ENCODE measurements around the gene MRNIP. TPM values are rescaled to one million over a fixed set of nuclear protein-coding genes. Genes with fewer than 3 reads are reported as not detected.

Gene MRNIP
- polyA plus RNA-seq, 4 donors, result 29.6 to 36.5 (median 30.9) TPM

- DNase-seq (ENCODE audit: low read depth in 4 of 4, low spot score in 3 of 4), result no peak
Measured at GRCh38 chr5:179890751-179891682, 32.4 kb upstream of the MRNIP start.

- no peak for DNase-seq (ENCODE audit: low read depth in 4 of 4, low spot score in 3 of 4)
Measured at GRCh38 chr5:179889885-179890284, 31.3 kb upstream of the MRNIP start.

GRCh38 chr5:179887802-179888201, 29.2 kb upstream of the MRNIP start:
- no peak for DNase-seq (ENCODE audit: low read depth in 4 of 4, low spot score in 3 of 4)

- DNase-seq (ENCODE audit: low read depth in 4 of 4, low spot score in 3 of 4), result no peak
Measured at GRCh38 chr5:179887095-179887494, 28.5 kb upstream of the MRNIP start.

- DNase-seq (ENCODE audit: low read depth in 4 of 4, low spot score in 3 of 4), result no peak
Measured at GRCh38 chr5:179886190-179886911, 27.7 kb upstream of the MRNIP start.

GRCh38 chr5:179885491-179886090, 27.0 kb upstream of the MRNIP start:
- DNase-seq (ENCODE audit: low read depth in 4 of 4, low spot score in 3 of 4), result no peak

- DNase-seq (ENCODE audit: low read depth in 4 of 4, low spot score in 3 of 4), result no peak
Measured at GRCh38 chr5:179883163-179883562, 24.5 kb upstream of the MRNIP start.

- no peak for DNase-seq (ENCODE audit: low read depth in 4 of 4, low spot score in 3 of 4)
Measured at GRCh38 chr5:179882338-179882737, 23.7 kb upstream of the MRNIP start.

GRCh38 chr5:179880848-179881590, 22.4 kb upstream of the MRNIP start:
- DNase-seq (ENCODE audit: low read depth in 4 of 4, low spot score in 3 of 4), result no peak

GRCh38 chr5:179880066-179880650, 21.5 kb upstream of the MRNIP start:
- DNase-seq (ENCODE audit: low read depth in 4 of 4, low spot score in 3 of 4), result no peak

GRCh38 chr5:179879690-179880010, 21.0 kb upstream of the MRNIP start:
- no peak for DNase-seq (ENCODE audit: low read depth in 4 of 4, low spot score in 3 of 4)

- DNase-seq (ENCODE audit: low read depth in 4 of 4, low spot score in 3 of 4), result no peak
Measured at GRCh38 chr5:179879003-179879689, 20.5 kb upstream of the MRNIP start.

- DNase-seq (ENCODE audit: low read depth in 4 of 4, low spot score in 3 of 4), result no peak
Measured at GRCh38 chr5:179878222-179879002, 19.8 kb upstream of the MRNIP start.

GRCh38 chr5:179876610-179876952, 18.0 kb upstream of the MRNIP start:
- DNase-seq (ENCODE audit: low read depth in 4 of 4, low spot score in 3 of 4), result no peak

- no peak for DNase-seq (ENCODE audit: low read depth in 4 of 4, low spot score in 3 of 4)
Measured at GRCh38 chr5:179875741-179876609, 17.4 kb upstream of the MRNIP start.

GRCh38 chr5:179874536-179875292, 16.1 kb upstream of the MRNIP start:
- DNase-seq (ENCODE audit: low read depth in 4 of 4, low spot score in 3 of 4), result no peak

- no peak for DNase-seq (ENCODE audit: low read depth in 4 of 4, low spot score in 3 of 4)
Measured at GRCh38 chr5:179874136-179874535, 15.5 kb upstream of the MRNIP start.
